GM19193 (cell line): ENCODE results near the gene CCDC144A.
A peak's percentile ranks its signal among the peaks of the same experiment; 100 is the strongest.
"Not testable (repeated sequence)": the region's sequence is repeated elsewhere in the genome, so short reads cannot be mapped to it uniquely, and the experiment has no call there.

Experiments used
- POLR2A ChIP-seq: IDR thresholded peaks from 4 replicates; pipeline ENCODE4 v1.6.1; 2011; ENCODE audit not compliant: insufficient read depth, insufficient read length; ENCODE audit errors: extremely low read depth

Gene CCDC144A

GRCh38 chr17:16689731-16690281, at the start of gene CCDC144A:
TSS of gene CCDC144A (plus strand) at chr17:16690241. CDS start at chr17:16690401, 160 bp downstream.
- TF ChIP-seq POLR2A, result not testable (repeated sequence)

DNA sequence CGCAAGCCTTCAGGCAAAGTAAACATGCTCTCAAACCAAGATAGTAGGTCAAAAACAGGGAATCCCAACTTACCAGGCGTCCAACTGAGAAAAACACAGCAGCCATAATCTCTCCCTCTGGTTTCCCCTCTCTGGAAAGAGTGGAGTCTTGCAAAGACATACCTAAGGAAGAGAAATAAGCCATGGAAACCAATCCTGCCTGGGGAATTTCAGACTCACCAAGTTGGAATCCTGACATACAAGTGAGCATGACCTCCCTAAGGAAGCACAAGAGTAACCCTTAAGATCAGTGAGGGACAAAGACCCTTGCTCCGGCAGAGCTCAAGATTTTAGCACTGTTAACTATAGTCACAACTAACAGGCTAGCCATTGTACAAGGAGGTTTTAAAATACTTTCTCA, 40.5 kb upstream of the CCDC144A start:
- no peak for TF ChIP-seq POLR2A

DNA sequence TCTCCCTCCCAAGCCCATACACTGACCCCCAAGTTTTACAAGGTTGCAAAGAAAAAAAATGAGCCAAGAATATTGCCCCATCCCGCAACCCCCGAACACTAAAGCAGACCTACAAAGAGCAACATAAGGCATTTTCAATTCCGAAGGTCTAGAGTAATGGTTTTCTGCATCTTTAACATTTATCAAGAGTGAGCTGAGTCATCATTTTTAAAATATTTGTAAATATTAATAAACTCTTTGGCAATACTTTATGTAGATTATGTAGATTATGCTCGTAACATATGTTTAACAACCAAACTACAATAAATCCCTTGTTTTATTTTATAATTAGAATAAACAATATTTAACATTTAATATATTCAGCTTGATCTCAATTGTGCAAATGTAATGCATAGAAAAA, 37.8 kb upstream of the CCDC144A start:
- no peak for TF ChIP-seq POLR2A

GRCh38 chr17:16652847-16653366, 37.1 kb upstream of the CCDC144A start:
- no peak for TF ChIP-seq POLR2A

GRCh38 chr17:16653367-16654041, 36.5 kb upstream of the CCDC144A start, which contains the start of gene ZNF624:
TSS of gene ZNF624 (minus strand) at chr17:16653850.
- TF ChIP-seq POLR2A, result peak; percentile 75

GRCh38 chr17:16661217-16661616, 28.8 kb upstream of the CCDC144A start:
- TF ChIP-seq POLR2A, result no peak

DNA sequence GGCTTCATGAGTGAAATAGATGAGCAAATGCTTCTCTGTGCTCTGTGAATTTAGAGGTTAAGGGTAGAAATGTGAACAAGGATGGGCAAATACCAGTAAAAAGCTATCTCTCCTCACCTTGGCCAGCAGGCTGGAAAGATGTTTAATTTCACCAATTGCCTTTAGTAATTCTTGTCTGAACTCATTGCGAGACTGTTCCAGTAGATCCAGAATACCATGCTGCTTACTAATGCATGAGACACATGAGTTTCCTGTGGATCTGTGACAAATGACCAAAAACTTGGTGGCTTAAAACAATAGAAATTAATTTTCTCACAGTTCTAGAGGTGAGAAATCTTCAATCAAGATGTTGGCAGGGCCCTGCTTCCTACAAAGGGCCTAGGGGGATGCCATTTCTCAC, 27.1 kb upstream of the CCDC144A start:
- TF ChIP-seq POLR2A, result no peak

GRCh38 chr17:16676676-16677268, 13.3 kb upstream of the CCDC144A start:
- no peak for TF ChIP-seq POLR2A

GRCh38 chr17:16814439-16814838, 124.4 kb downstream of the CCDC144A start:
- TF ChIP-seq POLR2A, result no peak

- no peak for TF ChIP-seq POLR2A
Observed at GRCh38 chr17:16817201-16817600, 127.2 kb downstream of the CCDC144A start.

DNA sequence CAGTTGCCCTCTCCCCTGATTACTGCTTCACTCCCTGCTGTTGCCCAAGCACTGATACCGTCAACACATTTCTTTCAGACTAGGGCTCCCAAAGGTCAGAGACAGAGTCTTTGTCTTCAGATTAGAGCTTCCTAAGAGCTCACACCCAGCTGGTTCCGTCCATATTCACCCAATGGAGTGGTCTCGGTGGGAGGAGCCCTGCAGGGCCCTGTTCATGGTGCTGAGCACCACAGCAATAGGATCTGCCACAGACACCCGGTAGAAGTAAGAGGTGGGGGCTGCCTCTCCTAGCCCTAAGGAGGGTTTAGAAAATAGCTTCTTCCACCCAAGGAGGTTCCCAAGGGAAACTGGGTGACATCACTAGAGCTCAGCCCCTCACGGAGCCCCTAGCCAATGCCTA, 128.3 kb downstream of the CCDC144A start:
- no peak for TF ChIP-seq POLR2A

DNA sequence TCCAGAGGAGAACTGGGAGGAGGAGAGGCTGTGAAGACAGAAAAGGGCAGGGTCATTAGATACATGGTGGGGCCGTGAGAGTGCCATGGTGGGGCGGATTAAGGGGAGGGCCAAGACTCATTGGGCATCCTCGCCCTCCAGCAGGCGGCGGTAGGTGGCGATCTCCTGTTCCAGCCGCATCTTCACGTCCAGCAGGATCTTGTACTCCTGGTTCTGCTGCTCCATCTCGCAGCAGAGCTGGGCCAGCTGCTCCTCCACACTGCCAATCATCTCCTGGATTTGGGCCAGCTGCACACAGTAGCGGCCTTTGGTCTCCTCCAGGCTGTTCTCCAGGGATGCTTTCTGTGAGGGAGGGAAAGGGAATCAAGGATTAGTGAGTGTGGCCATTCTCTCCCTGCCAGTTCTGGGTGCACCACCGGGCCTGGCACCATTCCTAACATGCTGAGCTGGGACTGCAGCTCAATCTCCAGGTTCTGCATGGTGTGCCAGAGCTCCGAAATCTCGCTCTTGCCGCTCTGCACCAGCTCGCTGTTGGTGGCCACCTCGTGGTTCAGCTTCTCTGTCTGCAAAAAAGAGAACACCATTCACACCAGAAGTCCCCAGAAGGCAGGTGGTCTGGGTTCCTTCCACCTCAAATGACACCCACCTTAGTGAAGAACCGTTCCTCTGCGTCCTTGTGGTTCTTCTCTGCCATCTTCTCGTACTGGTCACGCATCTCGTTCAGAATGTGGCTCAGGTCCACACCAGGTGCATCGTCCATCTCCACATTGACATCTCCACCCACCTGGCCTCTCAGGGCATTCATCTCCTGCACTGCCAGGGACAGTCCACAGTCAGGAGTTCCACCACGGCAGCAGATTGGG, 129.0 kb downstream of the CCDC144A start:
- TF ChIP-seq POLR2A, result no peak

GRCh38 chr17:16820161-16820877, 130.3 kb downstream of the CCDC144A start:
- no peak for TF ChIP-seq POLR2A

- TF ChIP-seq POLR2A, result no peak
Observed at GRCh38 chr17:16820979-16821543, 131.0 kb downstream of the CCDC144A start.
